CD4-positive, alpha-beta T cell treated with Interferon gamma for 1 hour (primary cell): ENCODE data around the gene KLC3.

ENCODE experiments used
- DNase-seq: peaks from one replicate; pipeline ENCODE4 v3.0.0-alpha.2; 2020

The KLC3 gene

DNA sequence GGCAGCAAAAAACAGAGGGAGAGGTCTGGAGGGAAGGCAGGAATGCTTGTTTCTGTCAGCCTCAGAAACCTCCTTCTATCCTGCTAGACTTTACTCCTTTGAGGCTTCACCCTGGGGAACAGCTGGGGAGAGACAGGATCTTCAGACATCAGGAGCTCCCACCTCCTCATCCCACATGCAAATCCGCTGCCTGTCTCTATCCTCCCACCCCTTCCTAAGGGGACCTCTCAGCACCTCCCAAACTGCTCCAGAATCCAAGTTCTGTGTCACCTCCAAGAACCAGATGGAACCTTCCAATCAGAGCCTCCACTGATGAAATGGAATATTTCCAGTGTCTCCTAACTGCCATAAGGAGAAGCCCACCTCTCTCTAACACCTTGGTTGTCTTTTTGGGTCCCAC is 39.6 kb downstream of the KLC3 start:
- no peak for DNase-seq

DNA sequence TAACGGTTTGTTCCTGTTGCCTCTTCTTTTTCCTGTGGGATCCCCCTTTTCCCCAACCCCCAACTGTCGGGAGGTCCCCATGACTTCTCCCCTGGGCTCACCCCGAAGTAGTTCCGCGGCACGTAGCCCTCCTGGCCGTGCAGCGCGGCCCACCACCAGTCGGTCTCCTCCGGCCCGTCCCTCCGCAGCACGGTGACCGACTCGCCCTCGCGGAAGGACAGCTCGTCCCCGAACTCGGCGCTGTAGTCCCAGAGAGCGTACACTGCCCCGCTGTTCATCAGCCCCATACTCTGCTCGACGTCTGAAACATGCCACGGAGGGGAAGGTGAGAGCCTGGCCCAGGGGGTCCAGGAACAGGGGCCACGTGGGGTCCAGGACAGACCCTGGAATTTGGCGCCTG is 41.9 kb downstream of the KLC3 start:
- DNase-seq, result no peak

GRCh38 chr19:45385392-45386221 is 45.1 kb downstream of the KLC3 start:
- no peak for DNase-seq

- no peak for DNase-seq
These were observed 50.8 kb downstream of the KLC3 start for GRCh38 chr19:45391346-45391745.

GRCh38 chr19:45391871-45392665 is 51.5 kb downstream of the KLC3 start:
- no peak for DNase-seq

- no peak for DNase-seq
These were observed 55.5 kb downstream of the KLC3 start for GRCh38 chr19:45395821-45396617.

GRCh38 chr19:45400192-45400591 is 59.6 kb downstream of the KLC3 start:
- DNase-seq, result no peak
